GM12874 (cell line): ENCODE measurements around the gene SPEM2.

ENCODE experiments used
- CTCF ChIP-seq: IDR thresholded peaks from 2 replicates; pipeline ENCODE4 v1.5.1; 2011; ENCODE audit warnings: low read depth, mild to moderate bottlenecking, control low read depth, low read length, moderate library complexity; ENCODE audit not compliant: insufficient read depth

The SPEM2 gene

GRCh38 chr17:7425316-7425715 lies at the start of gene SPEM2:
TSS of gene SPEM2 (plus strand) at chr17:7425616. CDS start at chr17:7425689, 73 bp downstream.
- no peak for TF ChIP-seq CTCF

- TF ChIP-seq CTCF = no peak
These were observed 46.3 kb upstream of the SPEM2 start for GRCh38 chr17:7379134-7379533.

- TF ChIP-seq CTCF = no peak
These were observed 45.1 kb upstream of the SPEM2 start for GRCh38 chr17:7380321-7380720.

- no peak for TF ChIP-seq CTCF
These were observed 44.3 kb upstream of the SPEM2 start, which contains the start of gene TNK1 for GRCh38 chr17:7380855-7381683. TSS of gene TNK1 (plus strand) at chr17:7381089. CDS start at chr17:7382927, 1,838 bp downstream.

GRCh38 chr17:7382901-7383300 lies 42.5 kb upstream of the SPEM2 start:
- no peak for TF ChIP-seq CTCF

- no peak for TF ChIP-seq CTCF
These were observed 42.1 kb upstream of the SPEM2 start for GRCh38 chr17:7383371-7383741.

- TF ChIP-seq CTCF = no peak
These were observed 41.5 kb upstream of the SPEM2 start for GRCh38 chr17:7383742-7384488.
